GM12872 (cell line): ENCODE results near the gene THTPA.

ENCODE experiments used
- TF ChIP-seq, protein P1 (sequence below): IDR thresholded peaks from 3 replicates; pipeline ENCODE4 v1.5.1; 2011; ENCODE audit warnings: low read depth, mild to moderate bottlenecking, low read length, moderate library complexity; ENCODE audit not compliant: insufficient read depth

Gene THTPA

GRCh38 chr14:23558346-23559009, 2.4 kb downstream of the THTPA start:
- TF ChIP-seq, protein P1, sequence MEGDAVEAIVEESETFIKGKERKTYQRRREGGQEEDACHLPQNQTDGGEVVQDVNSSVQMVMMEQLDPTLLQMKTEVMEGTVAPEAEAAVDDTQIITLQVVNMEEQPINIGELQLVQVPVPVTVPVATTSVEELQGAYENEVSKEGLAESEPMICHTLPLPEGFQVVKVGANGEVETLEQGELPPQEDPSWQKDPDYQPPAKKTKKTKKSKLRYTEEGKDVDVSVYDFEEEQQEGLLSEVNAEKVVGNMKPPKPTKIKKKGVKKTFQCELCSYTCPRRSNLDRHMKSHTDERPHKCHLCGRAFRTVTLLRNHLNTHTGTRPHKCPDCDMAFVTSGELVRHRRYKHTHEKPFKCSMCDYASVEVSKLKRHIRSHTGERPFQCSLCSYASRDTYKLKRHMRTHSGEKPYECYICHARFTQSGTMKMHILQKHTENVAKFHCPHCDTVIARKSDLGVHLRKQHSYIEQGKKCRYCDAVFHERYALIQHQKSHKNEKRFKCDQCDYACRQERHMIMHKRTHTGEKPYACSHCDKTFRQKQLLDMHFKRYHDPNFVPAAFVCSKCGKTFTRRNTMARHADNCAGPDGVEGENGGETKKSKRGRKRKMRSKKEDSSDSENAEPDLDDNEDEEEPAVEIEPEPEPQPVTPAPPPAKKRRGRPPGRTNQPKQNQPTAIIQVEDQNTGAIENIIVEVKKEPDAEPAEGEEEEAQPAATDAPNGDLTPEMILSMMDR, result no peak

DNA sequence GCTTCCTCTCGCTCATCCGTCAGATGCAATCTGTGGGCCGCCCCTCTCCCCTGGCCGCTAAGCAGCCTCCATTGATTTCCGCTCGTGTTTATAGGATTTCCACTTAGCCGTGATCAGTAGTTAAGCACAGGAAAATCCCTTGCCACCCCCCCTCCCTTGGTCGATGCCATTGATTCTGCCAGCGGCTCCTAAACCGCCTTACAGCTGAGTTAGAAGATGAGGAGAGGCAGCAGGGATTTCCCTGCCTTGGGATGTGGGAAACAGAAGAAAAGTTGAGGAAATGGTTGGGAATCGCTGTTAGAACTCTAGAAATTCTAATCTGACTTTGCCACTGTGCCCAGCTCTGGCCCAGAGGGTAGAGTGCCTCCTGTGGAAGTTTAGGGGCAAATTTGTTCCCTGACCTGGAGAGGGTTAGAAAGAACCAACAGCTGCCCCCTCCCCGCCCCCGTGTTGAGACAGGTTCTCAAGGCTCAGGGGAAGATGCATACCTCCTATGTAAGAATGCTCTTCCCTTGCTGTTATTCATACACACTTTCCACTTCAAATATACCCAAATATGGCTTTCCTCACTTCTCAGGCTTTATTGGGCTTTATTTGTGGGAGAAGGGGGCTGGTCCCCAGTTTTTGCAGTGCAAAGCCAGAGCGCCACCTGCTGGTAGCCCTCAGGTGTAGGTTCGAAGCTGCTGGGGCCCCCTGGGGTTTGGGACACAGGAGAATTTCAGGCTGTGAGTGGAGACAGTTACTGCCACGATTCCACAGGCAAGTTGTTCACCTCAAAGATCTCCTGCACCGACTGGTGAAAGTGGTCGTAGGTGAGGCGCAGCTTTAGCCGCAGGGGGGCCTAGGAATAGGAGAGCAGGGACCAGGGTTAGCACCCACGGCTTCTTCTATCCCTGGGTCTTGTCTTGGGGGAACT, 3.2 kb downstream of the THTPA start:
- TF ChIP-seq, protein P1, result peak; percentile 94

DNA sequence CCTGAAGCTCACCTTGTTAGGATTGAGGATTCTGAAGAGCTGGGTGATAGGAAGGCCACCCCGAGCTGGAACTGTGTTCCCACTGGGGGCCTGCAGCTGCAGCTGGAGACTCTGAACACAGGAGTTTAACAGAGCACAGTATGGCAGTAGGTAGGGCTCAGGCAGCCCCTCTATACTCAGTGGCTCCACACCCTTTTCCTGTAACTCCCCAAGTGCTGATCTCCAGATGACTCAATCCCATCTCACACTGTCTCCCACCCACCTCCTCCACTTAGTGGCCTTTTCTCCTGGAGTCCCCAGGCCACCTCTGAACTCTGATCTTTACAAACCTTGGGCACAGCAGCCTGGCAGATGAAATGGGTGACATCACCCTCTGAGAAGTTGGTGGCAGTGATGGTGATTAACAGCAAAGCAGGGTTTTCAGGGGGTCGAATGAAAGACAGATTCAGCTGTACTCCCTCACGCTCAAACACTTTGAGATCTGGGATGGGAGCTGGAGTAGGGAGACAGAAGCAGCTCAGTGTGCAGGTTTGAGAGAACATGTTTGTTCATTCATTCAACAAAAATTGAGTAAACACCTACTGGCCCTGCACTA, 4.0 kb downstream of the THTPA start:
- TF ChIP-seq, protein P1, result no peak

DNA sequence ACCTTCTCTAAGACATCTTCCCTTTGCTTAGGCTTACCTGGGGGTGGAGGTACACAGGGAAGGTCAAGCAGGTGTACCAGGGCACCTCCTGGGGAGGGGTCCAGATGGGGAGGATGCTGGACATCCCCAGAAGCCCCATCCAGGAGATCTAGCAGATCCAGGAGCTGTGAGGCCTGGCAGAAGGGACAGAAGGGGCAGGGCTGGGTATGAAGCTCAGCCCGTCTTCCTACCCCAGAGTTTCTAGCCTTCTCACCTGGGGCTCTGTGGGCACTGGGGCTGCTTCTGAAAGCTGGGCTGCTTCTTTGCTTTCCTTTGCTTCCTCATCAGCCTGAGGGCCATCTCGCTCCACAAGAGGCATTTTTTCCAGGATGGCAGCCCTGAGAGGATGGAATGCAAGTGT, 5.2 kb downstream of the THTPA start:
- TF ChIP-seq, protein P1, result no peak

DNA sequence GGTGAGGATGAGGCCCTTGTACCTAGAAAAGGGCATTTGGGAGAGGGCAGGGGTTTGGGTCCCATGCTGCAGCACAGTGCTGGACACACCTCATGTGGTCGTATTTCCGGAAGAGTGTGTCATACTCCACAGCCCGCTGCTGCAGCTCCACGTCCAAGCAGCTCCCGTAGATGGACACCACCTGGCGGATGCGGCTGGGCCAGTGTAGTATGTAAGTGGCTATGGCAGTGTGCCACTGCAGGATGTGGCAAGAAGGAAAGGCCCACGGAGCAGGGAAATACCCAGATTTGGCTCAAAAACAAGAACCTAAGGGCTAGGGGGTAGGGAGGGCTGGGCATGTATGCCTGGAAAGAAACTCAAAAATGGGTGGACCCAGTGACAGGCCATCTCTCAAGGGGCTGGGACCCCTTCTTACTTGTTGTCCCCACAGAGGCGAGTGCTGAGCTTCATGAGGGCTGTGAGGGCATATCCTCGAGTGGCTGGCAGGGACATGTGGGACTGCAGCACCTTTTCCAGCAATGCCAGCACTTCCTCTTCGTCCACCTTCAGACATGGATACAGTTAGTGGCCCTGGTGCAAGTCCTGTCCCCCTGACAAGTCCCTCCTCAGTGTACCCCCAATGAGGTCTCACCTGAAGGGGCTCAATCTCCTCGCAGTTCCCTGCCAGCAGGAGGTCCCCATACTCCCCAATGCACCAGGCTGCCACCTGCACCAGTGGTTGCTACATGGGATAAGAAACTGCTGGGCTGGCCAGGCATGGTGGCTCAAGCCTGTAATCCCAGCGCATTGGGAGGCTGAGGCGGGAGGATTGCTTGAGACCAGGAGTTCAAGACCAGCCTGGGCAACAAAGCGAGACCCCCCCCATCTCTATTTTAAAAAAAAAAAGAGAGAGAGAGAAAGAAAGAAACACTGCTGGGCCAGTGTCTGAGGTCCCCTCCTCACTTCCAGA, 6.1 kb downstream of the THTPA start:
- TF ChIP-seq, protein P1, result no peak

DNA sequence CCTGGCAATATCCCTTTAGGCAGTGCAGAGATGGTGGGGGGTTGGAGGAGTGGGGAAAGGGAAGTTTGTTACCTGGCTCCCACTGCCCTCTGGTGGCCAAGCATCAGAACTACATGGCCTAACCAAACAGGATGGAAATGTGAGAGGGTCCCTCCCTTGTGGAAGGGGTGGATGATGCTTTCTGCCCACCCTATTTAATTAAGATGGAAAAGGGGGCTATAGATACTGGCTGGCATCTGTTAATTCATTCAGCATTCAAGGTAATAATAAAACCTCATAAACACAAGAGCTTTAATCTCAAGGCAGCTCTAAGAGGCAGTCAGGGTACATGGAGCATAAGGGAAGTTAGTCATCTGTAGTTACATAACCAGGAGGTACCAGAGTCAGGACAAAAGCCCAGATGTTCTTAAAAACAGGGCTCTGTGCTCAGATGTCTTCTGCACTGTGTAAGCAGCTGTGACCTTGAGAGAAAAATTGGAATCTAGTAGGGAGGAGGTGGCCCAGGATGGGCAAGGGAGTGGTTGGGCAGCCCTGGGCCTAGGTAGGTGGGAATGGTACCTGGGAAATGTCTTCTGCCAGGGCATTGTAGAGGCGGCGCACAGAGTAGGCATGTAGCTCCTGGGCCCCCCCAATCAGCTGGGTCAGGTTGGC, 6.9 kb downstream of the THTPA start:
- TF ChIP-seq, protein P1, result peak; percentile 95
